Osteoblast (primary cell): ENCODE results near the gene AMBP. TPM values are rescaled to one million over a fixed set of nuclear protein-coding genes. Genes with fewer than 3 reads are reported as not detected.

Experiments used
- DNase-seq: peaks from one replicate; pipeline ENCODE4 v3.0.0; 2011; ENCODE audit warnings: low spot score, mixed read lengths; ENCODE audit not compliant: insufficient read length; ENCODE audit errors: missing footprints
- H2AFZ ChIP-seq: 2 replicates; pipeline ENCODE4 v1.6.0; 2011; ENCODE audit warnings: mild to moderate bottlenecking, low read length
- H3K27ac ChIP-seq: 2 replicates; pipeline ENCODE4 v1.5.1; 2011; ENCODE audit warnings: mild to moderate bottlenecking, low read depth, low read length, moderate library complexity
- H3K27me3 ChIP-seq: 2 replicates; pipeline ENCODE4 v1.6.0; 2012; ENCODE audit warnings: mild to moderate bottlenecking, control low read depth, inconsistent platforms, low read length, moderate library complexity; ENCODE audit not compliant: insufficient read depth
- H3K36me3 ChIP-seq: 2 replicates; pipeline ENCODE4 v1.5.1; 2011; ENCODE audit warnings: mild to moderate bottlenecking, low read length, control low read depth, moderate library complexity; ENCODE audit not compliant: insufficient read depth
- H3K4me1 ChIP-seq: 2 replicates; pipeline ENCODE4 v1.5.1; 2011; ENCODE audit warnings: mild to moderate bottlenecking, low read length, control low read depth, moderate library complexity; ENCODE audit not compliant: insufficient read depth
- H3K4me2 ChIP-seq: 2 replicates; pipeline ENCODE4 v1.6.0; 2011; ENCODE audit warnings: mild to moderate bottlenecking, low read length; ENCODE audit not compliant: insufficient read depth
- H3K4me3 ChIP-seq: fragments of 200-600 bp; sonication (generic); 3 replicates; pipeline ENCODE4 v1.5.1; 2012; ENCODE audit warnings: mild to moderate bottlenecking, low read length, inconsistent platforms; ENCODE audit not compliant: insufficient read depth
- H3K79me2 ChIP-seq: 2 replicates; pipeline ENCODE4 v1.6.0; 2012; ENCODE audit warnings: mild to moderate bottlenecking, low read length, control low read depth, inconsistent platforms; ENCODE audit not compliant: insufficient read depth
- H3K9me3 ChIP-seq: 2 replicates; pipeline ENCODE4 v1.5.1; 2011; ENCODE audit warnings: low read depth, low read length, control low read depth
- H4K20me1 ChIP-seq: 2 replicates; pipeline ENCODE4 v1.6.0; 2012; ENCODE audit warnings: mild to moderate bottlenecking, low read length, control low read depth; ENCODE audit not compliant: insufficient read depth
- CTCF ChIP-seq: IDR thresholded peaks from 2 replicates; pipeline ENCODE4 v1.5.1; 2011; ENCODE audit warnings: mild to moderate bottlenecking, low read depth, low read length, moderate library complexity; ENCODE audit errors: extremely low read depth
- total RNA-seq: library from RNA; depleted of rRNA; stranded (reverse); fragments of >200 nt; gene quantifications from 2 replicates; pipeline ENCODE4 v1.2.3, GENCODE V29; 2012

The AMBP gene
- total RNA-seq, 1 donor: not detected

GRCh38 chr9:114076237-114077161 is 1.6 kb downstream of the AMBP start:
- no peaks in the 10 kb centered on the region for H3K79me2 ChIP-seq
- no peak for TF ChIP-seq CTCF
- DNase-seq: peak; percentile 32
- no peaks in the 10 kb centered on the region for H3K36me3 ChIP-seq
- no peak overlapping the region for H3K27ac ChIP-seq
- H4K20me1 ChIP-seq: no peaks in the 10 kb centered on the region
- no peaks in the 10 kb centered on the region for H3K9me3 ChIP-seq
- H2AFZ ChIP-seq: no peak overlapping the region
- H3K27me3 ChIP-seq: peaks cover 35% of the 10 kb centered on the region
- H3K4me3 ChIP-seq: no peak overlapping the region
- no peak overlapping the region for H3K4me2 ChIP-seq
- H3K4me1 ChIP-seq: no peaks in the 10 kb centered on the region

GRCh38 chr9:114075602-114076001 is 2.5 kb downstream of the AMBP start:
- no peak overlapping the region for H3K4me2 ChIP-seq
- H3K27ac ChIP-seq: no peak overlapping the region
- no peaks in the 10 kb centered on the region for H3K4me1 ChIP-seq
- no peaks in the 10 kb centered on the region for H3K36me3 ChIP-seq
- H3K79me2 ChIP-seq: no peaks in the 10 kb centered on the region
- H3K4me3 ChIP-seq: no peak overlapping the region
- peaks cover 35% of the 10 kb centered on the region for H3K27me3 ChIP-seq
- H4K20me1 ChIP-seq: no peaks in the 10 kb centered on the region
- no peaks in the 10 kb centered on the region for H3K9me3 ChIP-seq
- H2AFZ ChIP-seq: no peak overlapping the region
- TF ChIP-seq CTCF: no peak
- peak; percentile 19 for DNase-seq

GRCh38 chr9:114072184-114073140 is 5.6 kb downstream of the AMBP start:
- Histone ChIP-seq H3K4me2 (no peak overlapping the region), H3K27ac (no peak overlapping the region), H3K4me3 (no peak overlapping the region), H3K79me2 (no peaks in the 10 kb centered on the region), H3K4me1 (no peaks in the 10 kb centered on the region), H4K20me1 (no peaks in the 10 kb centered on the region), H2AFZ (peak overlapping the region; percentile 25), H3K27me3 (peaks cover 34% of the 10 kb centered on the region), H3K36me3 (no peaks in the 10 kb centered on the region), H3K9me3 (no peaks in the 10 kb centered on the region)
- no peak for TF ChIP-seq CTCF
- DNase-seq: peak; percentile 55
